Gastrocnemius medialis (tissue), 4 donors: ENCODE measurements around the gene BMERB1.

Source experiments
- POLR2A ChIP-seq, 2 donors: fragments of 450-650 bp; IDR thresholded peaks; one replicate each; pipeline ENCODE4 v1.6.1; 2017; ENCODE audit warnings: antibody characterized with exemption in 2 of 2, mild to moderate bottlenecking in 2 of 2, moderate library complexity in 2 of 2
- TF ChIP-seq, protein P1 (sequence below), 5 experiments: fragments of 450-650 bp in 3 of 5; fragments of 200-600 bp in 2 of 5; sonication (generic) in 2 of 5; IDR thresholded peaks in 4 of 5; conservative IDR thresholded peaks in 1 of 5; 1 replicate in 4 of 5; 2 replicates in 1 of 5; pipeline ENCODE4 v1.5.1; 2016 to 2019; ENCODE audit warnings: antibody characterized with exemption in 5 of 5, mild to moderate bottlenecking in 3 of 5, moderate library complexity in 3 of 5

DNA sequence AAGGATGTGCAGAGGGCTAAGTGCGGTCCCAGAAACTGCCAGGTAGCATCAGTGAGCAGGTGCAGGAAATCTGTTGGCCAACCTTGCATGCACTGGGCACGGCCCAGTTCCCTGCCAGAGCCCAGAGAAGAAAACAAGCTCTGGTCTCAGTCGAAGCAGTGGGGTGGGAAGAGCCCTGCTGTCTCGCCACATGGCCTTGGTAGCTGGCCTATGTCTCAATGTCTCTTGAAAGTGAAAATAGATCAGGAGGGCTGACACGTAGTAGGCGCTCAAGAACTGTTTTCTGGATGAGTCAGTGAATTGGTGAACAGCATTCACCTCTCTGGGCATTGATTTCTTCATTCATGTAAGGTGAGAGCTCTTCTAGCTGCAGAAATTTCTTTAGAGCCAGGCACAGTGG is 118.1 kb downstream of the BMERB1 start:
- TF ChIP-seq, protein P1, sequence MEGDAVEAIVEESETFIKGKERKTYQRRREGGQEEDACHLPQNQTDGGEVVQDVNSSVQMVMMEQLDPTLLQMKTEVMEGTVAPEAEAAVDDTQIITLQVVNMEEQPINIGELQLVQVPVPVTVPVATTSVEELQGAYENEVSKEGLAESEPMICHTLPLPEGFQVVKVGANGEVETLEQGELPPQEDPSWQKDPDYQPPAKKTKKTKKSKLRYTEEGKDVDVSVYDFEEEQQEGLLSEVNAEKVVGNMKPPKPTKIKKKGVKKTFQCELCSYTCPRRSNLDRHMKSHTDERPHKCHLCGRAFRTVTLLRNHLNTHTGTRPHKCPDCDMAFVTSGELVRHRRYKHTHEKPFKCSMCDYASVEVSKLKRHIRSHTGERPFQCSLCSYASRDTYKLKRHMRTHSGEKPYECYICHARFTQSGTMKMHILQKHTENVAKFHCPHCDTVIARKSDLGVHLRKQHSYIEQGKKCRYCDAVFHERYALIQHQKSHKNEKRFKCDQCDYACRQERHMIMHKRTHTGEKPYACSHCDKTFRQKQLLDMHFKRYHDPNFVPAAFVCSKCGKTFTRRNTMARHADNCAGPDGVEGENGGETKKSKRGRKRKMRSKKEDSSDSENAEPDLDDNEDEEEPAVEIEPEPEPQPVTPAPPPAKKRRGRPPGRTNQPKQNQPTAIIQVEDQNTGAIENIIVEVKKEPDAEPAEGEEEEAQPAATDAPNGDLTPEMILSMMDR (IDR thresholded peaks at IDR 0.05 in 4 of 5, conservative IDR thresholded peaks at IDR 0.05 in 1 of 5): no peak
- no peak for TF ChIP-seq POLR2A (IDR thresholded peaks at IDR 0.05)
